Dendritic cell treated with granulocyte-macrophage colony-stimulating factor and Interleukin-4, amounts not matched to agents 40 ng/mL and 50 ng/mL, for 4 days (primary cell): Measurements from ENCODE around the gene ZFYVE28.

Source experiments
- H3K27ac Mint-ChIP-seq: one replicate; pipeline ENCODE4 v1.8.0; 2022; ENCODE audit warnings: mild to moderate bottlenecking, mixed read lengths
- H3K27me3 Mint-ChIP-seq: one replicate; pipeline ENCODE4 v1.8.0; 2022; ENCODE audit warnings: mild to moderate bottlenecking, mixed read lengths
- H3K36me3 Mint-ChIP-seq: one replicate; pipeline ENCODE4 v1.8.0; 2022; ENCODE audit warnings: low read depth, mixed read lengths
- H3K4me1 Mint-ChIP-seq: one replicate; pipeline ENCODE4 v1.8.0; 2022; ENCODE audit warnings: low read depth, mixed read lengths
- H3K4me3 Mint-ChIP-seq: one replicate; pipeline ENCODE4 v1.8.0; 2022; ENCODE audit warnings: mild to moderate bottlenecking, moderate library complexity, mixed read lengths
- H3K9me3 Mint-ChIP-seq: one replicate; pipeline ENCODE4 v1.8.0; 2022; ENCODE audit warnings: mixed read lengths
- intact Hi-C: fragments of 100-400 bp; cut with micrococcal nuclease; formaldehyde crosslinking; loops from one replicate; pipeline ENCODE4 v1.15.0; 2022

The ZFYVE28 gene

DNA sequence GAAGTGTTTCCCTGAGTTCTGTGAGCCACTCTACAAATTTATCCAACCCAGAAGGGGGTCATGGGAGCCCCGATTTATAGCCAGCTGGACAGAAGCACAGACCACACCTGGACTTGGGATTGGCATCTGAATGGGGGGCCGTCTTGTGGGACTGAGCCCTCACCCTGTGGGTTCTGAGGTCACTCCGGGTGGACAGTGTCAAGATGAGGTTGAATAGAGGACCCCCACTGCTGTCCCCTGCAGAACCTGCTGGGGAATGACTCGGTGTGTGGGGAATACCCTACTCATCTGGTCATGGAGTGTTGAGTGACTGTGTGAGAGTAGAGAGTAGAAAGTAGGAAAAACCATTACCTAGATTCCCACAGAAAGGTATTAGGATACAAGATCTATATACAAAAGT, 67.5 kb downstream of the ZFYVE28 start:
- Mint-ChIP-seq H3K27me3 (peaks cover 3% of the 10 kb centered on the region), H3K27ac (no peak overlapping the region), H3K4me3 (no peak overlapping the region), H3K9me3 (peaks cover 18% of the 10 kb centered on the region), H3K4me1 (peaks cover 4% of the 10 kb centered on the region), H3K36me3 (peaks cover 9% of the 10 kb centered on the region)
- intact Hi-C loops: no loop called here

DNA sequence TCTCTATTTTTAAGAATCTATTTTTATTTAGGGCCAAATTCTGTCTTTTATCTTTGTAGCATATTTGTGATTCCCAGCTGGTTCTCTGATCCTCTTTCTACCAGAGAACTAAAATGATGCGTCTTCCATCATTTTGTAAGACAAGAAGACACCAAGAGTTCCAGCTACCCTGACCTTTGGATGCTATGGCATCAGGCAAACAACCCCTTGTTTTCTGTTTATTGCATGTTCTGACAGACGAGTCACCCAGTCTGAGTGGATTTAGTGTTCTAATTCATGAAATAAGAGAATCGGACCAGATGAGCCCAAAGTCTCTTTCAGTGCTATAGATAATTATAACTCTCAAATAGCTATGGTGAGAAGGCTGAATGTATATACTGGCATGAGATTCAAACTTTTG, 69.7 kb downstream of the ZFYVE28 start:
- H3K4me3 Mint-ChIP-seq: no peak overlapping the region
- H3K4me1 Mint-ChIP-seq: no peaks in the 10 kb centered on the region
- peaks cover 18% of the 10 kb centered on the region for H3K9me3 Mint-ChIP-seq
- H3K36me3 Mint-ChIP-seq: peaks cover 8% of the 10 kb centered on the region
- H3K27me3 Mint-ChIP-seq: peaks cover 3% of the 10 kb centered on the region
- H3K27ac Mint-ChIP-seq: no peak overlapping the region
- intact Hi-C loops: no loop called here

DNA sequence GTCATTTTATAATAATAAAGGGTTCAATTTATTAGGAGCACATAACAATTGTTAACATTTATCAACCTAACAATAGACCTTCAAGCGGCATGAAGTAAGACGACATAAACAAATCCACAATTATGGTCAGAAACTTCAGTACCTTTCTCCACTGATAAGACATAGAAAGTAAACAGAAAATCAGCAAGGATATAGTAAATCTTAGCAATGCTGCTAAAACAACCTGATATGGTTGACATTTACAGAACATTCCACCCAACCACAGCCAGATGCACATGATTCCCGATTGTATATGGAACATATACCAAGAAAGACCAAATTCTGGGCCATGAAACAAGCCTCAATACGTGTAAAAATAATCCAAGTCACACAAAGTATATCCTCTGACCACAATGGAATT, 71.3 kb downstream of the ZFYVE28 start:
- Mint-ChIP-seq H3K4me3 (no peak overlapping the region), H3K4me1 (no peaks in the 10 kb centered on the region), H3K9me3 (peaks cover 18% of the 10 kb centered on the region), H3K27ac (no peak overlapping the region), H3K27me3 (peaks cover 3% of the 10 kb centered on the region), H3K36me3 (no peaks in the 10 kb centered on the region)
- intact Hi-C loops: no loop called here

DNA sequence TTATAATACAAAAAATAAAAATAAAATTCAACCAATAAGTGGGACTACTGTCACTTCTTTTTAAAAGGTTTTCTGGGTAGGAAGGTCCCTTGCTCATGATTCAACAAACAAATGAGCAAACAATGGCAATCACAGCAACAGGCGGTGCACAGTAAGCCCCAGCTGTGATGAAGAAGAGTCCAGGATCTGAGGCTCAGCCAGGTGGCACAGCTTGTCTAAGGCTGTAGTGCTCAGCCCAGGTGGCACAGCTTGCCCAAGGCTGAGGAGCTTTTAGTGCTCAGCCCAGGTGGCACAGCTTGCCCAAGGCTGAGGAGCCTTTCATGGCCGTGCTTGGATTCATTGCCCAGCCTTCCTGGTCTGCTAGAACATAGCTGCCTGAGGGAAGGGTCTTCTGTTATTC, 75.0 kb downstream of the ZFYVE28 start:
- intact Hi-C loops: no loop called here
- Mint-ChIP-seq H3K27ac (no peak overlapping the region), H3K4me1 (no peaks in the 10 kb centered on the region), H3K4me3 (no peak overlapping the region), H3K9me3 (peaks cover 18% of the 10 kb centered on the region), H3K27me3 (peaks cover 3% of the 10 kb centered on the region), H3K36me3 (peaks cover 17% of the 10 kb centered on the region)

DNA sequence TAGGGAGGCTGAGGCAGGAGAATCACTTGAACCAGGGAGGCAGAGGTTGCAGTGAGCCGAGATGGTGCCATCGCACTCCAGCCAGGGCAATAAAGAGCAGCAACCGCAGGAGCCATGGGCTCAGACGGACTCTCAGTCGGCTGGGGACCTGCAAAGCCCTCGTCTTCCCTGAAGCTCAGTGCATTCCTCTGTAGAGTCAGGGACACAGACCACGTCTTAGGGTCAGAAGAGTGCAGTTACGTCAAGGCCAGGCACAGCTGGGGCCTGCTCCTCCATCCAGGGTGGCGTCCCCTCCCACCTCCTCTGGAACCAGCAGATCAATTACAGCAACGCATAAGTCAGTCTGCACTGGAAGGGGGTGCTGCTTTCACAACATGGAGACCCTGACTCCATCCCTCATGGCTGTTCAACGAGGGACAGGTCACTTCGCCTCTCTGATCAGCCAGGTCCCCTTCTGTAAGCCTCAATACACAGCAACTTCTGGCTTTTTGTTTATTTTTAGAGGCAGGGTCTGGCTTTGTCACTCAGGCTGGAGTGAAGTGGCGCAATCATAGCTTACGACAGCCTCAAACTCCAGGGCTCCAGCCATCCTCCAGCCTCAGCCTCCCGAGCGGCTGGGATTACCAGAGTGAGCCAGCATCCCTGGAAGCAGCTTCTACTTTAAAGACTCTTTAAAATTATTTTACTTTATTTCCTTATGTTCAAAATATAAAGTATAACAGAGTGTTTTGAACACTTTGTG, 76.4 kb downstream of the ZFYVE28 start:
- Mint-ChIP-seq H3K27ac (no peak overlapping the region), H3K36me3 (peaks cover 31% of the 10 kb centered on the region), H3K4me3 (no peak overlapping the region), H3K9me3 (peaks cover 10% of the 10 kb centered on the region), H3K27me3 (no peaks in the 10 kb centered on the region), H3K4me1 (no peaks in the 10 kb centered on the region)
- intact Hi-C loops: no loop called here

DNA sequence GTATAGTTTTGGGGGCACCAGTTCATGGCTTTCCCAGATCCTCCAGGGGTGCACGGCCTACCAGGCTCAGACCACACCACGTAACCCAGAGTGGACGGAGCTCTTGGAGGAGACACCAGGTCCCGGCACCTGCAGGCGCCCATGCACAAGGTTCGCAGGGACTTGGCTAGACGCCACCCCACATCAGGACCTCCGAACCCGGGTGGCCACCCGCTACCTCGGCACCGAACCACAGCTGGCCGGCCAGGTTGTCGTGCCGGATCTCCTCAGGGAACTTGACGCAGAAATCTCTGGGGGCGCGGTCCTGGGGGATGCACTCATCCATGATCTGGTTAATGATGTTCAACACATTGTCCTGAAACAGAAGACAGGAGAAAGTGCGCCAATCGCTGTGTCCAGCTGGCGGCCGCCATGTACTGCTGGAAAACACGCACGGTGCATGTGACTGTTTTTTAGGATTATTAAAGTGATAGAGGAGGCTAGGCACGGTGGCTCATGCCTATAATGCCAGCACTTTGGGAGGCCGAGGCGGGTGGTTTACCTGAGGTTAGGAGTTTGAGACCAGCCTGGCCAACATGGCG, 77.1 kb downstream of the ZFYVE28 start:
- intact Hi-C loops: no loop called here
- Mint-ChIP-seq H3K36me3 (peaks cover 38% of the 10 kb centered on the region), H3K27me3 (peaks cover 2% of the 10 kb centered on the region), H3K27ac (no peak overlapping the region), H3K4me3 (no peak overlapping the region), H3K4me1 (no peaks in the 10 kb centered on the region), H3K9me3 (peaks cover 2% of the 10 kb centered on the region)

DNA sequence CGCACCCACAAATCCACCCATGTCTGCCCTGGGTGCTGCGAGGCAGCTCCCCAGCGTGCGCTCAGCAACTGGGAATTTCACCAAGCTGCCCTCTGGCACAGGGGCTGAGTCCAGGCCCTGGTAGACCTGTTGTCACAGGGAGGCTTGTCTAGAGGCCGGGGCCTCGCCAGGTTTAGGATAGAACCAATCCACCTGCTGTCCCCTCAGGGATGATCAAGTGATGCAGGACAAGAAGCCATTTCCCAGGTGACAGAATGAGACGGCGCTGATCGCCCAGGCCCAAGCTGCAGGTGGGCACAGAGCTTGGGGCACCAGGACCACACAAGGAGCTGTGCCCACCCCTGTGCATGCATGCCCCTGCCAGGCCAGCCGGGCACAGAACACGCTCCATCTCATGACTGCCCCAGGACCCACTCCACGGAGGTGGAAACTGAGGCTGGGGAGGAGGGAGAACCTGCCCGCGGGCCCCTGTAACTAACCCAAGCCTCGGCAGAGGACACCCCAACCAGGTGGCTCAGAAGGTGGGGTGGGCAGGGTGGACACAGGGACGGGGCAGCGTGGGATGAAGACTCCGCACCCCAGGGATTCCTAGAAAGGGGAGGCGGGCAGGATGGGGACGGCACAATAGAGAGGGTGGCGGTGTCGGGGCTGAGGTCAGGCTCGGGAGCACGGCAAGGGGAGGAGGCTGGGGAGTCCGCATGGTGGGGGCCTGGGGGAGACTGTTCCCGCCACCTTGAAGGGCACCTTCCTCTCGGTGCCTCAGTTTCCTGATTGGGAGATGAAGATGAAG, 78.0 kb downstream of the ZFYVE28 start:
- peaks cover 2% of the 10 kb centered on the region for H3K27me3 Mint-ChIP-seq
- H3K27ac Mint-ChIP-seq: no peak overlapping the region
- H3K4me1 Mint-ChIP-seq: no peaks in the 10 kb centered on the region
- H3K36me3 Mint-ChIP-seq: peaks cover 46% of the 10 kb centered on the region
- H3K4me3 Mint-ChIP-seq: no peak overlapping the region
- intact Hi-C loops: no loop called here
- H3K9me3 Mint-ChIP-seq: no peaks in the 10 kb centered on the region

DNA sequence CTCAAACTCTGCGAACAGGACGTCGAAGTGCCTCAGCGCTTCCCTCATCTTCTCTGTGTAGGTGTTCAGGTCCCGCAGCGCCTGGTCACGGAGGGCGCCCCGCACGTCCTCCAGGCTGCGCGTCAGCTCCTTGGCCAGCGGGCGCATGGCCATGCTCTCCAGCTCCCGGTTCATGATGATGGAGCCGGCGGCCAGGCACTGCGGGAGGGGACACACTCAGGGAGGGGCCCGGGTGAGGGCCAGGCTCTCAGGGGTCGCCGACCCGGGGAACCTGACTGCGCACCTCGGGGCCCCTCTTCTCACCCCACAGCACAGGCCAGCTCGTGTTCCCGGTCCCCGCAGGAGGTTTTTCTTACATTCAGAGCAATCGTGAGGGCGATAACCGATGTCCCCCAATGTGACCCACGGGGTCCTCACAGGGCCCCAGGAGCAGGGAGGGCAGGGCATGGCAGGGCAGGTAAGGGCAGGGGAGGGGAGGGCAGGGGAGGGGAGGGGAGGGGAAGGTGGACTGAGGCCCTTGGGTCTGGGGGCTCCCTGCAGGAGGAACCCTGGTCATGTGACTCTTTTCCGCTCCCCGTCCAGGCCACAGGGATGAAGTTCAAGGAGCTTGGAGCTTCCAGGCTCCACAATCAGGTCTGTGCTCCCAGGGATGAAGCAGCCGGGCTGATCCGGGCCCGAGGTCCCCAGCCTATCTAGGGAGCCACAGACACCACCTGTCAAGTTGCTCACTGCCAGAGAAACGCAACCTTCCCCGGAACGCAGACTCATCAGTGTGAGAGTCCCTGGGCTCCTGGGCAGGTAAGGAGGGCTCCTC, 78.8 kb downstream of the ZFYVE28 start:
- Mint-ChIP-seq H3K36me3 (peaks cover 53% of the 10 kb centered on the region), H3K27ac (no peak overlapping the region), H3K27me3 (peaks cover 2% of the 10 kb centered on the region), H3K4me3 (no peak overlapping the region), H3K9me3 (no peaks in the 10 kb centered on the region), H3K4me1 (no peaks in the 10 kb centered on the region)
- intact Hi-C loops: no loop called here

DNA sequence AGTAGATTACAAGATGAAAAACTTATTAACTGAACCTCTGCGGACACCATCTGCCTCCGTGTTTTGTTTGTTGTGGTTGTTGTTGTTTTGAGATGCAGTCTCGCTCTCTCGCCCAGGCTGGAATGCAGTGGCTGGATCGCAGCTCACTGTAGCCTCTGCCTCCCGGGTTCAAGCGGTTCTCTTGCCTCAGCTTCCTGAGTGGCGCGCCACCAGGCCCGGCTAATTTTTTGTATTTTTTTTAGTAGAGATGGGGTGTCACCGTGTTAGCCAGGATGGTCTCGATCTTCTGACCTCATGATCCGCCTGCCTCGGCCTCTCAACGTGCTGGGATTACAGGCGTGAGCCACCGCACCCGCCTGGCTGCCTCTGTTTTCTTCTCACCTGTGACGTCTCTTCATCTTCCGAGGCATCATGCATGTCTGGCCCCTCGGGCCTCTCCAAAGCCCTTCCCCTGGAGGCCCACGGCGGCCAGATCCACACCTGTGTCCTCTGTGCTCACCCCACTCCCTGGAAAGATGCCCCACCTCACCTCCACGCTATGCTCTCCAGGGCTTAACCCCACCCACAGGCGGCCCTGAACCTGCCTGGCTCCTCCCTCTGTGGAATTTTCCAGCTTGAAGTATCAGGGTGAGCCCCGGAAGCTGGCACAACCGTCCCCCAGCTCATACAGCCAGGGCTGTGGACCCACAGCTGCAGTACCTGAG, 79.5 kb downstream of the ZFYVE28 start:
- peaks cover 3% of the 10 kb centered on the region for H3K27me3 Mint-ChIP-seq
- no peaks in the 10 kb centered on the region for H3K4me1 Mint-ChIP-seq
- no peak overlapping the region for H3K27ac Mint-ChIP-seq
- peaks cover 53% of the 10 kb centered on the region for H3K36me3 Mint-ChIP-seq
- H3K4me3 Mint-ChIP-seq: no peak overlapping the region
- no peaks in the 10 kb centered on the region for H3K9me3 Mint-ChIP-seq
- intact Hi-C loops: no loop called here

DNA sequence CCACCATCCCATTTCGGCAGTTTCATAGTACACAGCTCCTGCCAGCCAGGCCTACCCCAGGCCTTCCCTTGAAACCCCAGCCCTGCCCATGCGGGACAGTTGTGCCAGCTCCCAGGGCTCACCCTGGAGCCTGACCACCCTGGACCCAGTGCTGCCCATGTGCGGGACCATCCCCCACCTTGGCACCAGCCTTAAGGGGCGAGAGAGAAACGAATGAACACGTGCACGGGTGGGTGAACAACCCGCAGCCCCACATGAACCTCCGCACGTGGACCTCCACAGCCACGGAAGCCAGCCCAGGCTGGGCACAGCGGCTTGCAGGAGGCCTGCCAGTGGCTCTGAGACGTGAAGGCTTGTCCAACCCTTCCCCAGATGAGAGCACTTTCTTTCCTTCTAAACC, 80.5 kb downstream of the ZFYVE28 start:
- peaks cover 4% of the 10 kb centered on the region for H3K27me3 Mint-ChIP-seq
- no peaks in the 10 kb centered on the region for H3K4me1 Mint-ChIP-seq
- peaks cover 53% of the 10 kb centered on the region for H3K36me3 Mint-ChIP-seq
- intact Hi-C loops: no loop called here
- no peak overlapping the region for H3K27ac Mint-ChIP-seq
- H3K4me3 Mint-ChIP-seq: no peak overlapping the region
- H3K9me3 Mint-ChIP-seq: no peaks in the 10 kb centered on the region

DNA sequence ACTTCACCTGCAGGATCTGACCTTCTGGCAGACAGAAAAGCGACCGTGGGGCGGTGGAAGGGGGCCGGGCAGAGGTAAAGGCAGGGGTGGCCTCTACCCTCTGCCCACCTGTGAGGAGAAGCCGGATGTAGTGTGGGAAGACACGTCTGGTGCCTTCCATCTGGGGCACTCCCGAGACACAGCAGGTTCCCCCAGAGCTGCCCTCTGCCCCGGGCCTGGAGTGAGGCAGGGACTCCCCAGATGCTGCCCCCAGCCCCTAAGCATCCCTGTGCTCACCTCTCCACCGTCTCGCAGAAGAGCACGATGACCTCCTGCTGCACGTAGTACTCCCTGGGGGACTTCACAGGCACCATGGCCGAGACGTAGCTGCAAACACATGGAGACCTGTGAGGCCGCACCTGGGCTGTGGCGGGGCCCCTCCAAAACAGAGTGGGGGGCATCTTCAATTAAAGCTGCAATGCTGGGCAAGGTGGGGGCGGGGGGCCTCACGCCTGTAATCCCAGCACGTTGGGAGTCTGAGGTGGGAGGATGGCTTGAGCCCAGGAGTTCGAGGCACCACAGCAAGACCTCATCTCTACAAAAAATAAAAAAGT, 81.2 kb downstream of the ZFYVE28 start:
- Mint-ChIP-seq H3K4me1 (no peaks in the 10 kb centered on the region), H3K9me3 (no peaks in the 10 kb centered on the region), H3K4me3 (no peak overlapping the region), H3K27ac (no peak overlapping the region), H3K27me3 (peaks cover 4% of the 10 kb centered on the region), H3K36me3 (peaks cover 53% of the 10 kb centered on the region)
- intact Hi-C loops: no loop called here

DNA sequence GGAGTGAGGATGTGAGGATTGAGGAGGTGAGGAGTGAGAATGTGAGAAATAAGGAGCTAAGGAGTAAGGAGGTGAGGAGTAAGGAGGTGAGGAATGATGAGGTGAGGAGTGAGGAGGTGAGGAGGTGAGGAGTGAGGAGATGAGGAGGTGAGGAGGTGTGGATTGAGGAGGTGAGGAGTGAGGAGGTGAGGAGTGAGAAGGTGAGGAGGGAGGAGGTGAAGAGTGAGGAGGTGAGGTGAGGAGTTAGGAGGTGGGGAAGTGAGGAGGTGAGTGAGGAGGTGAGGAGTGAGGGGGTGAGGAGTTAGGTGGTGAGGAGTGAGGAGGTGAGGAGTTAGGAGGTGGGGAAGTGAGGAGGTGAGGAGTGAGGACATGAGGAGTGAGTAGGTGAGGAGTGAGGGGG, 81.8 kb downstream of the ZFYVE28 start:
- Mint-ChIP-seq H3K4me1 (no peaks in the 10 kb centered on the region), H3K27ac (no peak overlapping the region), H3K27me3 (peaks cover 4% of the 10 kb centered on the region), H3K9me3 (no peaks in the 10 kb centered on the region), H3K36me3 (peaks cover 53% of the 10 kb centered on the region), H3K4me3 (no peak overlapping the region)
- intact Hi-C loops: no loop called here

DNA sequence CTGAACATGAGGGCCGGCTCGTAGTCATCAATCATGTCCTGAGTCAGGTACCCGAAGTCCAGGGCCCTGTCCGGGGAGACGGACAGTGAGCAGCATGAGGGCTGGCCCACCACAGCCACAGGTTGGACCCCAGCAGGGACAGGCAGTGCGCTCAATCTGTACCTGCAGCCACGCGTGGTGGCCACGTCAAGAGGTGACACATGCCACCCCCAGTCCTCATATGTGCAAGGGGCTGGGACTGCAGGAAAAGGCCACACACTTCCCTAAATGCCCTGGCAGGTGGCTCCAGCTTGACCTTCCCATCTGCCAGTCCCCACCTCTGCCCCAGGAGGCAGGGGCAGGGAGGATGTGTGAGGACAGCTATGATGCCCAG, 82.7 kb downstream of the ZFYVE28 start:
- intact Hi-C loops: no loop called here
- Mint-ChIP-seq H3K27me3 (peaks cover 5% of the 10 kb centered on the region), H3K36me3 (peaks cover 52% of the 10 kb centered on the region), H3K27ac (no peak overlapping the region), H3K9me3 (no peaks in the 10 kb centered on the region), H3K4me3 (no peak overlapping the region), H3K4me1 (peaks cover 5% of the 10 kb centered on the region)
